Activated CD8-positive, alpha-beta memory T cell treated with anti-CD3 and anti-CD28 coated beads, Interleukin-2, amount 10 ng/mL, durations not matched to agents 7 days and 5 days (primary cell): Measurements from ENCODE around the gene CCDC27. TPM values are rescaled to one million over a fixed set of nuclear protein-coding genes. Genes with fewer than 3 reads are reported as not detected.

Experiments
- ATAC-seq: fragments of 150-1000 bp; cut with Tn5 transposase; one replicate; pipeline ENCODE4 v1.10.0; 2021; ENCODE audit warnings: moderate library complexity
- CTCF ChIA-PET: fragments of 350-600 bp; sonication (Branson Sonifier 250); formaldehyde crosslinking; loops from one replicate; lab custom pipeline; 2021; ENCODE audit warnings: antibody characterized with exemption; lab: Charles Lee
- DNase-seq: peaks from one replicate; pipeline ENCODE4 v3.0.0-alpha.2; 2020
- H3K27ac Mint-ChIP-seq: one replicate; pipeline ENCODE4 v1.8.0; 2021; ENCODE audit warnings: mild to moderate bottlenecking, mixed read lengths
- H3K27me3 Mint-ChIP-seq: one replicate; pipeline ENCODE4 v1.8.0; 2021; ENCODE audit warnings: mixed read lengths
- H3K36me3 Mint-ChIP-seq: one replicate; pipeline ENCODE4 v1.8.0; 2021; ENCODE audit warnings: mild to moderate bottlenecking, mixed read lengths
- H3K4me1 Mint-ChIP-seq: one replicate; pipeline ENCODE4 v1.8.0; 2021; ENCODE audit warnings: mixed read lengths
- H3K4me3 Mint-ChIP-seq: one replicate; pipeline ENCODE4 v1.8.0; 2021; ENCODE audit warnings: mild to moderate bottlenecking, moderate library complexity, mixed read lengths
- H3K9me3 Mint-ChIP-seq: one replicate; pipeline ENCODE4 v1.8.0; 2022; ENCODE audit warnings: low read depth, mixed read lengths
- total RNA-seq, 2 experiments: library from RNA; stranded (reverse); gene quantifications; one replicate each; pipeline ENCODE4 v1.2.3, GENCODE V29; 2021

Gene CCDC27
- total RNA-seq, 2 experiments from 2014 or later = not detected

DNA sequence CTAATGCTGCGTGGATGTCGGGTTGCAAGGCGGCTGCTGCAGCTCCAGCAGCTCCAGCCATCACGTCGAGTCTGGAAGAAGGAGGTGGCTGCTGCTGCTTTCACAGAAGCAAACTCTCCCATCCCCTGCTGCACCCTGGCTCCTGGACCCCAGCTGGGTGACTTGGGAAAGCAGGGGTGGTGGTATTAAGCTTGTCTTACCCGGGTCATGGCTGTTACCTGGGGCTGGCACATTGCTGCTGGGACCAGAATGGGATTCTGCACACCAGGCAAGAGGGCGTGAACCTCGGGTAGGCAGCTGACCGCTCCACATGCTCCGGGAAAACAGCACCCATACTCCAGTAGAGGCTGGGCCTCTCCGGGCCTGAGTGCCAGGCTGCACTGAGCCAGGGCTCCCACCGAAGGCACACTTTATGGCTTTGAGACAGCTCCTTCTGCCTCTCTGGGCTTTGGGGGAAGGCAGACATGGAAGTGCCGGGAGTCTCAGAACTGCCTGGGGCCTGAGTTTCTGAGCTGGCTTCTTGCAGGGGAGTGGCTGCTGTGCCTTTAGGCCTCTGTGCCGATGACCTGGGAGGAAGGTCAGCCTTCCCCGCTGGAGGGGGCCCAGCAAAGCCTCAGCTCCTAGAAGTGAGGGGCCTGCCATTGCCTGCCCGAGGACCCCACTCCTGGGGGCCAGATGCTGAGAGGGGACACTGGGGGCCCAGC lies 21.5 kb downstream of the CCDC27 start:
- Mint-ChIP-seq H3K4me3 (no peak overlapping the region), H3K36me3 (no peaks in the 10 kb centered on the region), H3K27me3 (no peaks in the 10 kb centered on the region), H3K9me3 (no peaks in the 10 kb centered on the region), H3K4me1 (peaks cover 2% of the 10 kb centered on the region), H3K27ac (no peak overlapping the region)
- CTCF ChIA-PET = interaction anchor here (1.0 to 3.9 kb wide), 2 partner anchors 22 to 29 kb away, joined by 3 to 25 read pairs; partner anchors contain the start of gene LRRC47
- no peak for ATAC-seq
- DNase-seq = no peak

GRCh38 chr1:3774276-3774945 lies 22.2 kb downstream of the CCDC27 start:
- peaks cover 2% of the 10 kb centered on the region for H3K4me1 Mint-ChIP-seq
- H3K36me3 Mint-ChIP-seq = no peaks in the 10 kb centered on the region
- no peak for ATAC-seq
- no peaks in the 10 kb centered on the region for H3K27me3 Mint-ChIP-seq
- CTCF ChIA-PET = interaction anchor here (1.0 to 3.9 kb wide), 2 partner anchors 22 to 28 kb away, joined by 3 to 25 read pairs; partner anchors contain the start of gene LRRC47
- no peak overlapping the region for H3K27ac Mint-ChIP-seq
- no peaks in the 10 kb centered on the region for H3K9me3 Mint-ChIP-seq
- H3K4me3 Mint-ChIP-seq = no peak overlapping the region
- no peak for DNase-seq

GRCh38 chr1:3774946-3775489 lies 22.8 kb downstream of the CCDC27 start:
- ATAC-seq (no peak), DNase-seq (no peak)
- H3K4me1 Mint-ChIP-seq = peaks cover 2% of the 10 kb centered on the region
- no peaks in the 10 kb centered on the region for H3K27me3 Mint-ChIP-seq
- H3K36me3 Mint-ChIP-seq = peaks cover 3% of the 10 kb centered on the region
- H3K4me3 Mint-ChIP-seq = no peak overlapping the region
- CTCF ChIA-PET = interaction anchor here (3.9 kb wide), 1 partner anchor 28 kb away, joined by 25 read pairs; no protein-coding TSS in a partner anchor
- H3K27ac Mint-ChIP-seq = no peak overlapping the region
- H3K9me3 Mint-ChIP-seq = no peaks in the 10 kb centered on the region

GRCh38 chr1:3775490-3776230 lies 23.4 kb downstream of the CCDC27 start:
- peak; percentile 36 for ATAC-seq
- Mint-ChIP-seq H3K9me3 (no peaks in the 10 kb centered on the region), H3K4me1 (peaks cover 2% of the 10 kb centered on the region), H3K27ac (no peak overlapping the region), H3K27me3 (no peaks in the 10 kb centered on the region), H3K36me3 (peaks cover 8% of the 10 kb centered on the region), H3K4me3 (no peak overlapping the region)
- peak; percentile 55 for DNase-seq
- CTCF ChIA-PET = interaction anchor here (0.7 to 3.9 kb wide), 8 partner anchors 10 to 127 kb away, joined by 3 to 25 read pairs (median 5); partner anchors contain the start of gene LRRC47

DNA sequence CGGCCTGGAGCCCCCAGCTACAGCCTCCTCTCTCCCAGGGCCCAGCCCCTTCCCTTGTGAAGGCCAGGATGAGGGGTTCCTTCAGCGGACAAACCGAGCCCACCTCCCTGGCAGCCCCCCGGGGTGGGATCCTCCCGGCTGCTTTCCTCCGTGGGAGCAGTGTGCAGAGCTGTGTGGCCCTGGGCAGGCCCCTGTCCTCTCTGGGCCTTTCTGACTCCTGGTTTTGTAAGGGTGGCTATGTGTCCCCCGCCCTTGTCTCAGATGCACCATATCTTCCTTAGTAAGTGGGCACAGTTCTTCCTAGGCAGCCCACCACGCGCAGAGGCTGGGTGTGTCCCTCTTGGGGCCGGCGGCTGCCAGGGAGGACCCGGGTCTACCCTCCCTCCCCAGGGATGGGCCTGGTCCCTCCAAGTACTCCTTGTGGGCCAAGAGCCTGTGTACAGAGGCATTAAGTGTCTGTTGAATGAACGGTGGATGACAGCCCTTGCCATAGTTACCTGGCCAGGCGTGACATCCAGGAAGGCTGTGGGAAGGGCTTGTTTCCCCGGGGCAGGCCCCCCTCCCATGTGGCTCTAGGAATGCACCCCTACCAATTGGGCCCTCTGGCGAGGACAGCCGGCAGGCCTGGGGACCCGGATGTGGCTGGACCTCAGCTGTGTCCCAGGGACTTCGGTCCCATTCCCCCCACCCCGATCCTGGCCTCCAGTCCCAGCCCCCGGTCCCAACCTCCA lies 24.1 kb downstream of the CCDC27 start:
- no peaks in the 10 kb centered on the region for H3K9me3 Mint-ChIP-seq
- no peak overlapping the region for H3K4me3 Mint-ChIP-seq
- DNase-seq (no peak), ATAC-seq (no peak)
- CTCF ChIA-PET = interaction anchor here (0.7 to 3.9 kb wide), 8 partner anchors 10 to 127 kb away, joined by 3 to 25 read pairs (median 5); partner anchors contain the start of gene LRRC47
- peaks cover 10% of the 10 kb centered on the region for H3K36me3 Mint-ChIP-seq
- no peaks in the 10 kb centered on the region for H3K27me3 Mint-ChIP-seq
- no peak overlapping the region for H3K27ac Mint-ChIP-seq
- peaks cover 2% of the 10 kb centered on the region for H3K4me1 Mint-ChIP-seq

- Mint-ChIP-seq H3K27ac (no peak overlapping the region), H3K9me3 (no peaks in the 10 kb centered on the region), H3K36me3 (peaks cover 14% of the 10 kb centered on the region), H3K27me3 (no peaks in the 10 kb centered on the region), H3K4me3 (no peak overlapping the region), H3K4me1 (peaks cover 2% of the 10 kb centered on the region)
- DNase-seq (no peak), ATAC-seq (no peak)
- CTCF ChIA-PET = interaction anchor here (1.6 to 3.9 kb wide), 2 partner anchors 19 to 26 kb away, joined by 10 to 25 read pairs; partner anchors contain the start of gene LRRC47
Observed at GRCh38 chr1:3777078-3777547, 24.9 kb downstream of the CCDC27 start.

- peaks cover 2% of the 10 kb centered on the region for H3K4me1 Mint-ChIP-seq
- no peak for DNase-seq
- no peaks in the 10 kb centered on the region for H3K27me3 Mint-ChIP-seq
- no peak for ATAC-seq
- no peaks in the 10 kb centered on the region for H3K9me3 Mint-ChIP-seq
- CTCF ChIA-PET = interaction anchor here (0.7 kb wide), 1 partner anchor 129 kb away, joined by 4 read pairs; no protein-coding TSS in a partner anchor
- H3K36me3 Mint-ChIP-seq = peaks cover 18% of the 10 kb centered on the region
- no peak overlapping the region for H3K27ac Mint-ChIP-seq
- H3K4me3 Mint-ChIP-seq = no peak overlapping the region
Observed at GRCh38 chr1:3777647-3778589, 25.7 kb downstream of the CCDC27 start.

- Mint-ChIP-seq H3K4me1 (peaks cover 2% of the 10 kb centered on the region), H3K27ac (no peak overlapping the region), H3K9me3 (no peaks in the 10 kb centered on the region), H3K4me3 (no peak overlapping the region), H3K27me3 (no peaks in the 10 kb centered on the region), H3K36me3 (peaks cover 18% of the 10 kb centered on the region)
- CTCF ChIA-PET = interaction anchor here (0.7 kb wide), 1 partner anchor 128 kb away, joined by 4 read pairs; no protein-coding TSS in a partner anchor
- DNase-seq = no peak
- ATAC-seq = no peak
Observed at GRCh38 chr1:3778590-3779264, 26.5 kb downstream of the CCDC27 start.

GRCh38 chr1:3779265-3779911 lies 27.1 kb downstream of the CCDC27 start:
- Mint-ChIP-seq H3K9me3 (no peaks in the 10 kb centered on the region), H3K27ac (no peak overlapping the region), H3K4me3 (no peak overlapping the region), H3K4me1 (peaks cover 2% of the 10 kb centered on the region), H3K36me3 (peaks cover 21% of the 10 kb centered on the region), H3K27me3 (no peaks in the 10 kb centered on the region)
- DNase-seq (no peak), ATAC-seq (no peak)
- CTCF ChIA-PET = interaction anchor here (0.7 kb wide), 1 partner anchor 128 kb away, joined by 4 read pairs; no protein-coding TSS in a partner anchor

- Mint-ChIP-seq H3K36me3 (peaks cover 23% of the 10 kb centered on the region), H3K27ac (no peak overlapping the region), H3K4me3 (no peak overlapping the region), H3K9me3 (no peaks in the 10 kb centered on the region), H3K4me1 (peaks cover 2% of the 10 kb centered on the region), H3K27me3 (no peaks in the 10 kb centered on the region)
- ATAC-seq = no peak
- no peak for DNase-seq
- CTCF ChIA-PET = no interaction called here
Observed at GRCh38 chr1:3779912-3780416, 27.7 kb downstream of the CCDC27 start.
